H1 (cell line): Measurements from ENCODE around the gene FRRS1. TPM values are rescaled to one million over a fixed set of nuclear protein-coding genes. Genes with fewer than 3 reads are reported as not detected.

ENCODE experiments used
- RNF2 ChIP-seq: fragments of 200-900, 300-1000 bp; sonication (generic); IDR thresholded peaks from 2 replicates; pipeline ENCODE4 v1.7.1; 2016; ENCODE audit warnings: borderline replicate concordance, low read depth, mild to moderate bottlenecking, antibody characterized with exemption, low read length; ENCODE audit not compliant: poor library complexity, severe bottlenecking; ENCODE audit errors: missing control alignments
- SRF ChIP-seq: IDR thresholded peaks from 2 replicates; pipeline ENCODE4 v1.6.1; 2011; ENCODE audit warnings: mild to moderate bottlenecking, low read depth, low read length, moderate library complexity
- polyA plus RNA-seq, 7 experiments: library from polyadenylated mRNA; depleted of rRNA in 3 of 7; stranded (reverse) in 5 of 7; unstranded in 2 of 7; fragments of >200 nt in 5 of 7; fragments of 200-250 nt in 2 of 7; gene quantifications; 1 replicate in 5 of 7; 2 replicates in 1 of 7; 4 replicates in 1 of 7; pipeline versions ENCODE4 v1.2.1 to v1.2.3, GENCODE V29; 2011 to 2013; ENCODE audit warnings: missing spikeins in 2 of 7, mixed read lengths in 2 of 7
- total RNA-seq: library from RNA; stranded (reverse); fragmentation: NEBNext Ultra II Directional; extraction: Animal tissue kit (Norgen Biotek cat#: 25700); gene quantifications from 2 replicates; pipeline ENCODE4 v1.2.1, GENCODE V29; 2021

The FRRS1 gene
- total and polyA plus RNA-seq, 2 of the 8 experiments (the other 6 are each of a cell fraction or from before 2014, with no cell fraction given) = 3.5 to 6.5 TPM

DNA sequence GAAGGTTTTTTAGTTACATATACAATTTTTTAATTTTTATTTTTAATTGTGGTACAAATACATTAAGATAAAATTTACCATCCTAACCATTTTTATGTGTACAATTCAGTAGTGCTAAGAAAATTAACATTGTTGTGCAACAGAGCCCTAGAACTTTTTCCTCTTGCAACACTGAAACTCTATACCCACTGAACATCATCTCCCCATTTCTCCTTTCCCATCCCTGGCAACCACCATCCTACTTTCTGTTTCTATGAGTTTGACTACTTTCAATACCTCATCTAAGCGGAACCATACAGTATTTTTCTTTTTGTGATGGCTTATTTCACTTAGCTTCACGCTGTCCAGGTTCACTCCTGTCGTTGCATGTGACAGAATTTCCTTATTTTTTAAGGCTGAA is 66.4 kb downstream of the FRRS1 start (continued):
- TF ChIP-seq RNF2 (no peak), SRF (no peak)
